ENCODE data around the gene ASRGL1. TPM values are rescaled to one million over a fixed set of nuclear protein-coding genes. Genes with fewer than 3 reads are reported as not detected.

The ASRGL1 gene
- total and polyA plus RNA-seq, 7 donors: 2.2 to 15.0 (median 5.1) TPM

- Histone ChIP-seq H3K36me3 (ENCODE audit: insufficient read depth in 1 of 2, low read depth in 1 of 2) (no peaks in the 10 kb centered on the region), H3K4me3 (no peak overlapping the region), H3K9me3 (no peaks in the 10 kb centered on the region), H3K4me1 (peaks cover 19% of the 10 kb centered on the region), H3K27me3 (ENCODE audit: insufficient read depth in 3 of 3, low read length in 2 of 3) (no peaks in the 10 kb centered on the region), H3K27ac (no peak overlapping the region)
- peak in 1 of 2 donors; percentile 19 for DNase-seq
- ATAC-seq: no peak
- TF ChIP-seq CTCF (IDR thresholded peaks at IDR 0.05): no peak
- 95 to 96% (median 96%) methylated on average over 6 of the region's 6 CpGs for WGBS, 3 donors
- intact Hi-C loops (cut with DNase I): no loop called here
Observed at GRCh38 chr11:62404435-62404834, 67.2 kb downstream of the ASRGL1 start.

GRCh38 chr11:62404901-62405300 lies 67.7 kb downstream of the ASRGL1 start:
- Histone ChIP-seq H3K4me1 (peaks cover 14% of the 10 kb centered on the region), H3K9me3 (no peaks in the 10 kb centered on the region), H3K27ac (no peak overlapping the region), H3K36me3 (ENCODE audit: insufficient read depth in 1 of 2, low read depth in 1 of 2) (no peaks in the 10 kb centered on the region), H3K4me3 (no peak overlapping the region), H3K27me3 (ENCODE audit: insufficient read depth in 3 of 3, low read length in 2 of 3) (no peaks in the 10 kb centered on the region)
- DNase-seq: peak in 1 of 2 donors; percentile 2
- WGBS, 3 donors: 84 to 93% (median 85%) methylated on average over 5 of the region's 5 CpGs
- ATAC-seq: no peak
- intact Hi-C loops (cut with DNase I): no loop called here
- TF ChIP-seq CTCF (IDR thresholded peaks at IDR 0.05): no peak

GRCh38 chr11:62406034-62406433 lies 68.8 kb downstream of the ASRGL1 start:
- Histone ChIP-seq H3K4me1 (peaks cover 3% of the 10 kb centered on the region), H3K9me3 (no peaks in the 10 kb centered on the region), H3K27me3 (ENCODE audit: insufficient read depth in 3 of 3, low read length in 2 of 3) (no peaks in the 10 kb centered on the region), H3K36me3 (ENCODE audit: insufficient read depth in 1 of 2, low read depth in 1 of 2) (no peaks in the 10 kb centered on the region), H3K27ac (no peak overlapping the region), H3K4me3 (no peak overlapping the region)
- ATAC-seq (no peak), DNase-seq (no peak)
- no peak for TF ChIP-seq CTCF (IDR thresholded peaks at IDR 0.05)
- 43 to 50% (median 47%) methylated on average over 4 of the region's 4 CpGs for WGBS, 3 donors
- intact Hi-C loops (cut with DNase I): no loop called here

- Histone ChIP-seq H3K4me1 (no peaks in the 10 kb centered on the region), H3K27me3 (ENCODE audit: insufficient read depth in 3 of 3, low read length in 2 of 3) (no peaks in the 10 kb centered on the region), H3K36me3 (ENCODE audit: insufficient read depth in 1 of 2, low read depth in 1 of 2) (no peaks in the 10 kb centered on the region), H3K4me3 (no peak overlapping the region), H3K27ac (no peak overlapping the region), H3K9me3 (no peaks in the 10 kb centered on the region)
- 41 to 52% (median 44%) methylated on average over 8 of the region's 8 CpGs for WGBS, 3 donors
- TF ChIP-seq CTCF (IDR thresholded peaks at IDR 0.05): no peak
- intact Hi-C loops (cut with DNase I): no loop called here
- peak; percentile 62 to 79 (median 77) for ATAC-seq
- no peak for DNase-seq
Observed at GRCh38 chr11:62409831-62410230, 72.6 kb downstream of the ASRGL1 start.

- DNase-seq (no peak), ATAC-seq (no peak)
- Histone ChIP-seq H3K36me3 (ENCODE audit: insufficient read depth in 1 of 2, low read depth in 1 of 2) (no peaks in the 10 kb centered on the region), H3K27me3 (ENCODE audit: insufficient read depth in 3 of 3, low read length in 2 of 3) (no peaks in the 10 kb centered on the region), H3K27ac (no peak overlapping the region), H3K9me3 (no peaks in the 10 kb centered on the region), H3K4me1 (no peaks in the 10 kb centered on the region), H3K4me3 (no peak overlapping the region)
- TF ChIP-seq CTCF (IDR thresholded peaks at IDR 0.05): no peak
- intact Hi-C loops (cut with DNase I): no loop called here
- 85 to 92% (median 87%) methylated on average over 8 of the region's 8 CpGs for WGBS, 3 donors
Observed at GRCh38 chr11:62410972-62411371, 73.7 kb downstream of the ASRGL1 start.

Measured in psoas muscle (tissue), 8 donors.